PFSK-1 (cell line): ENCODE results near the gene SCMH1.

Experiments
- POLR2AphosphoS5 ChIP-seq: IDR thresholded peaks from 2 replicates; pipeline ENCODE4 v1.6.1; 2012; ENCODE audit warnings: low read depth, mild to moderate bottlenecking, control low read depth, low read length, moderate library complexity
- TAF1 ChIP-seq: IDR thresholded peaks from 2 replicates; pipeline ENCODE4 v1.6.1; 2012; ENCODE audit warnings: low read length, control low read depth, borderline replicate concordance; ENCODE audit not compliant: insufficient read depth
- TF ChIP-seq, protein P1 (sequence below), 2 experiments: IDR thresholded peaks; 2 replicates each; pipeline versions ENCODE4 v1.6.1 to v1.8.0; 2011 to 2012; ENCODE audit warnings: low read depth in 2 of 2, low read length in 2 of 2, control low read depth in 1 of 2, inconsistent platforms in 1 of 2, mild to moderate bottlenecking in 1 of 2, moderate library complexity in 1 of 2; ENCODE audit not compliant: insufficient read depth in 1 of 2

DNA sequence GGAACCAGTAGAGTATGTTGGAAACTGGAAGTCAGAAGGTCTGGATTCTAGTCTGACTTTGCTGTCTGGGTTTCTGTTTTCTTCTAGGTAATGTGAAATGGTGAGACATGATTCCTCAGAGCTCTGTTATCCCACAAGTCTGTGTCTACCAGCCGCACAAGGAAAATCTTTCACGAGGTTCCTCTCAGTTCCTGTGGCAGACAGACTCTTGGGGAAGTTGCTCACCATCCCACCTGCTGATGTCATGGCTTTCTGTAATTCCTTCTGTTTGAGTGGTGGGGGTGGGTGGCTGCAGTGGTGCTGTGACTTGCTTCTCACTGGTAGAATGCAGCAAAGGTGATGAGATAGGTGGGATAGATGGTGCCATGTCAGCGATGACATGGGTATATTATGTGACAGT, 17.1 kb upstream of the SCMH1 start:
- TF ChIP-seq, protein P1, sequence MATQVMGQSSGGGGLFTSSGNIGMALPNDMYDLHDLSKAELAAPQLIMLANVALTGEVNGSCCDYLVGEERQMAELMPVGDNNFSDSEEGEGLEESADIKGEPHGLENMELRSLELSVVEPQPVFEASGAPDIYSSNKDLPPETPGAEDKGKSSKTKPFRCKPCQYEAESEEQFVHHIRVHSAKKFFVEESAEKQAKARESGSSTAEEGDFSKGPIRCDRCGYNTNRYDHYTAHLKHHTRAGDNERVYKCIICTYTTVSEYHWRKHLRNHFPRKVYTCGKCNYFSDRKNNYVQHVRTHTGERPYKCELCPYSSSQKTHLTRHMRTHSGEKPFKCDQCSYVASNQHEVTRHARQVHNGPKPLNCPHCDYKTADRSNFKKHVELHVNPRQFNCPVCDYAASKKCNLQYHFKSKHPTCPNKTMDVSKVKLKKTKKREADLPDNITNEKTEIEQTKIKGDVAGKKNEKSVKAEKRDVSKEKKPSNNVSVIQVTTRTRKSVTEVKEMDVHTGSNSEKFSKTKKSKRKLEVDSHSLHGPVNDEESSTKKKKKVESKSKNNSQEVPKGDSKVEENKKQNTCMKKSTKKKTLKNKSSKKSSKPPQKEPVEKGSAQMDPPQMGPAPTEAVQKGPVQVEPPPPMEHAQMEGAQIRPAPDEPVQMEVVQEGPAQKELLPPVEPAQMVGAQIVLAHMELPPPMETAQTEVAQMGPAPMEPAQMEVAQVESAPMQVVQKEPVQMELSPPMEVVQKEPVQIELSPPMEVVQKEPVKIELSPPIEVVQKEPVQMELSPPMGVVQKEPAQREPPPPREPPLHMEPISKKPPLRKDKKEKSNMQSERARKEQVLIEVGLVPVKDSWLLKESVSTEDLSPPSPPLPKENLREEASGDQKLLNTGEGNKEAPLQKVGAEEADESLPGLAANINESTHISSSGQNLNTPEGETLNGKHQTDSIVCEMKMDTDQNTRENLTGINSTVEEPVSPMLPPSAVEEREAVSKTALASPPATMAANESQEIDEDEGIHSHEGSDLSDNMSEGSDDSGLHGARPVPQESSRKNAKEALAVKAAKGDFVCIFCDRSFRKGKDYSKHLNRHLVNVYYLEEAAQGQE (IDR thresholded peaks at IDR 0.05; ENCODE audit: insufficient read depth in 1 of 2, low read depth in 2 of 2, low read length in 2 of 2): no peak
- no peak for TF ChIP-seq TAF1
- no peak for TF ChIP-seq POLR2AphosphoS5
